ENCODE results near the gene FAM83C. TPM values are rescaled to one million over a fixed set of nuclear protein-coding genes. Genes with fewer than 3 reads are reported as not detected.

Gene FAM83C
- total and polyA plus RNA-seq, 9 of the 15 experiments (the other 6 are each of a cell fraction or from before 2014, with no cell fraction given) = not detected

DNA sequence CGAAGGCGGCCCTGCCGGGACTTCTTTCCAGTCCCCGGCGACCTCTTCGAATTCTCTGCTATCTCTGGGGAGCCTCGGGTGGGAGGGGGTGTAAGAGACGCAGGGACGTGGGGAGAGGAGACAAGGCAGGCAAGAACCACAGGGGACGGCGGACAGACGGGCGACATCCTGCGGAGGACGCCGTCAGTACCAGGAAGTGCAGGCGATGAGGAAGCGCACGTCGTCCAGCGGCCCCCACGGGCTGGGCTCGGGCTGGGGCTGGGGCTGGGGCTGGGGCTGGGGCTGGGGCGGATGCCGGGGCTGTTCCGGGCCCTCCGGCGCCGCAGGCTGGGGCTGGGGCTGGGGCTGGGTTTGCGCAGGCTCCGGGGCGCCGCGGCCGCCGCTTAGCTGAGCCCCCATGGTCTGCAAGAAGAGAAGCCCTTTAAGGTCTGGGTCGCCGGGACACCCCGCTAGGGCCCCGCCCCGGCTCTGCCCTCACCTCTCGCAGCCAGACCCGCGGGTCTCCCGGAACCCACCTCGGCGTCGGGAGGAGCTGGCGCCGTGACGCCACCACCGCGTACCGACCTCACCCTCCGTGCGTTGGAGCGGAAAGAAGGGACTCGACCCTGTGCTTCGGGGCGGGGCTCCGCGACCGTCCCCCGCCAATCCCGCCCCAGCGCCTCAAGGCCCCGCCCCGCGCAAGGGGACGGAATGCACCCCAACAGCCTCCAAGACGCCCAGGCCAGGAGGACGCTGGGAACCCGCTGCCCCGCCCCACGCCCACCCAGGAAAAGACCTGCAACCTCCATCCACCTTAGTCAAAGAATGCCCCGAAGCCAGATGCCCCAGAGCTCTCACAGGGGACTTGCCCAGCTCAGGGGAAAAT is 14.5 kb downstream of the FAM83C start, which contains the start of gene MMP24OS (continued):
- TF ChIP-seq, protein P1, sequence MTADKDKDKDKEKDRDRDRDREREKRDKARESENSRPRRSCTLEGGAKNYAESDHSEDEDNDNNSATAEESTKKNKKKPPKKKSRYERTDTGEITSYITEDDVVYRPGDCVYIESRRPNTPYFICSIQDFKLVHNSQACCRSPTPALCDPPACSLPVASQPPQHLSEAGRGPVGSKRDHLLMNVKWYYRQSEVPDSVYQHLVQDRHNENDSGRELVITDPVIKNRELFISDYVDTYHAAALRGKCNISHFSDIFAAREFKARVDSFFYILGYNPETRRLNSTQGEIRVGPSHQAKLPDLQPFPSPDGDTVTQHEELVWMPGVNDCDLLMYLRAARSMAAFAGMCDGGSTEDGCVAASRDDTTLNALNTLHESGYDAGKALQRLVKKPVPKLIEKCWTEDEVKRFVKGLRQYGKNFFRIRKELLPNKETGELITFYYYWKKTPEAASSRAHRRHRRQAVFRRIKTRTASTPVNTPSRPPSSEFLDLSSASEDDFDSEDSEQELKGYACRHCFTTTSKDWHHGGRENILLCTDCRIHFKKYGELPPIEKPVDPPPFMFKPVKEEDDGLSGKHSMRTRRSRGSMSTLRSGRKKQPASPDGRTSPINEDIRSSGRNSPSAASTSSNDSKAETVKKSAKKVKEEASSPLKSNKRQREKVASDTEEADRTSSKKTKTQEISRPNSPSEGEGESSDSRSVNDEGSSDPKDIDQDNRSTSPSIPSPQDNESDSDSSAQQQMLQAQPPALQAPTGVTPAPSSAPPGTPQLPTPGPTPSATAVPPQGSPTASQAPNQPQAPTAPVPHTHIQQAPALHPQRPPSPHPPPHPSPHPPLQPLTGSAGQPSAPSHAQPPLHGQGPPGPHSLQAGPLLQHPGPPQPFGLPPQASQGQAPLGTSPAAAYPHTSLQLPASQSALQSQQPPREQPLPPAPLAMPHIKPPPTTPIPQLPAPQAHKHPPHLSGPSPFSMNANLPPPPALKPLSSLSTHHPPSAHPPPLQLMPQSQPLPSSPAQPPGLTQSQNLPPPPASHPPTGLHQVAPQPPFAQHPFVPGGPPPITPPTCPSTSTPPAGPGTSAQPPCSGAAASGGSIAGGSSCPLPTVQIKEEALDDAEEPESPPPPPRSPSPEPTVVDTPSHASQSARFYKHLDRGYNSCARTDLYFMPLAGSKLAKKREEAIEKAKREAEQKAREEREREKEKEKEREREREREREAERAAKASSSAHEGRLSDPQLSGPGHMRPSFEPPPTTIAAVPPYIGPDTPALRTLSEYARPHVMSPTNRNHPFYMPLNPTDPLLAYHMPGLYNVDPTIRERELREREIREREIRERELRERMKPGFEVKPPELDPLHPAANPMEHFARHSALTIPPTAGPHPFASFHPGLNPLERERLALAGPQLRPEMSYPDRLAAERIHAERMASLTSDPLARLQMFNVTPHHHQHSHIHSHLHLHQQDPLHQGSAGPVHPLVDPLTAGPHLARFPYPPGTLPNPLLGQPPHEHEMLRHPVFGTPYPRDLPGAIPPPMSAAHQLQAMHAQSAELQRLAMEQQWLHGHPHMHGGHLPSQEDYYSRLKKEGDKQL (CRISPR knock-in tag; IDR thresholded peaks at IDR 0.05; ENCODE audit: borderline replicate concordance) = no peak
- TF ChIP-seq E2F3 (CRISPR knock-in tag; IDR thresholded peaks at IDR 0.05) = no peak
- no peak for TF ChIP-seq LCOR (CRISPR knock-in tag; IDR thresholded peaks at IDR 0.05)
- TF ChIP-seq BMI1 (IDR thresholded peaks at IDR 0.05; ENCODE audit: low read length) = no peak
- peak; percentile 94 for TF ChIP-seq ELF1 (tag; IDR thresholded peaks at IDR 0.05)
- TF ChIP-seq, protein P2, sequence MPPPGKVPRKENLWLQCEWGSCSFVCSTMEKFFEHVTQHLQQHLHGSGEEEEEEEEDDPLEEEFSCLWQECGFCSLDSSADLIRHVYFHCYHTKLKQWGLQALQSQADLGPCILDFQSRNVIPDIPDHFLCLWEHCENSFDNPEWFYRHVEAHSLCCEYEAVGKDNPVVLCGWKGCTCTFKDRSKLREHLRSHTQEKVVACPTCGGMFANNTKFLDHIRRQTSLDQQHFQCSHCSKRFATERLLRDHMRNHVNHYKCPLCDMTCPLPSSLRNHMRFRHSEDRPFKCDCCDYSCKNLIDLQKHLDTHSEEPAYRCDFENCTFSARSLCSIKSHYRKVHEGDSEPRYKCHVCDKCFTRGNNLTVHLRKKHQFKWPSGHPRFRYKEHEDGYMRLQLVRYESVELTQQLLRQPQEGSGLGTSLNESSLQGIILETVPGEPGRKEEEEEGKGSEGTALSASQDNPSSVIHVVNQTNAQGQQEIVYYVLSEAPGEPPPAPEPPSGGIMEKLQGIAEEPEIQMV (tag; conservative IDR thresholded peaks at IDR 0.05; ENCODE audit: low read depth) = no peak
- TF ChIP-seq EP400 (IDR thresholded peaks at IDR 0.05) = peak; percentile 30; the same call in 1 of the 2 replicates
- TF ChIP-seq SUPT5H (IDR thresholded peaks at IDR 0.05) = peak; percentile 84
- TF ChIP-seq MAFK (IDR thresholded peaks at IDR 0.05; ENCODE audit: low read length) = no peak
- TF ChIP-seq, protein P3, sequence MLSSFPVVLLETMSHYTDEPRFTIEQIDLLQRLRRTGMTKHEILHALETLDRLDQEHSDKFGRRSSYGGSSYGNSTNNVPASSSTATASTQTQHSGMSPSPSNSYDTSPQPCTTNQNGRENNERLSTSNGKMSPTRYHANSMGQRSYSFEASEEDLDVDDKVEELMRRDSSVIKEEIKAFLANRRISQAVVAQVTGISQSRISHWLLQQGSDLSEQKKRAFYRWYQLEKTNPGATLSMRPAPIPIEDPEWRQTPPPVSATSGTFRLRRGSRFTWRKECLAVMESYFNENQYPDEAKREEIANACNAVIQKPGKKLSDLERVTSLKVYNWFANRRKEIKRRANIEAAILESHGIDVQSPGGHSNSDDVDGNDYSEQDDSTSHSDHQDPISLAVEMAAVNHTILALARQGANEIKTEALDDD (IDR thresholded peaks at IDR 0.05) = no peak
- 0 out of 2 replicates have a peak, but pooled peaks have one; percentile 32 for TF ChIP-seq ETS1 (conservative IDR thresholded peaks at IDR 0.05; ENCODE audit: control insufficient read depth, low read depth, low read length)
- TF ChIP-seq, protein P4, sequence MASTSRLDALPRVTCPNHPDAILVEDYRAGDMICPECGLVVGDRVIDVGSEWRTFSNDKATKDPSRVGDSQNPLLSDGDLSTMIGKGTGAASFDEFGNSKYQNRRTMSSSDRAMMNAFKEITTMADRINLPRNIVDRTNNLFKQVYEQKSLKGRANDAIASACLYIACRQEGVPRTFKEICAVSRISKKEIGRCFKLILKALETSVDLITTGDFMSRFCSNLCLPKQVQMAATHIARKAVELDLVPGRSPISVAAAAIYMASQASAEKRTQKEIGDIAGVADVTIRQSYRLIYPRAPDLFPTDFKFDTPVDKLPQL (IDR thresholded peaks at IDR 0.05; ENCODE audit: extremely low read depth, insufficient read length) = no peak
- 0 out of 2 replicates have a peak, but pooled peaks have one; percentile 32 for TF ChIP-seq ZNF263 (CRISPR knock-in tag; IDR thresholded peaks at IDR 0.05; ENCODE audit: borderline replicate concordance)
- TF ChIP-seq WHSC1 (IDR thresholded peaks at IDR 0.05; ENCODE audit: low read length) = no peak
- TF ChIP-seq SNAPC5 (CRISPR knock-in tag; IDR thresholded peaks at IDR 0.05) = no peak
- no peak for TF ChIP-seq EZH2 (IDR thresholded peaks at IDR 0.05; ENCODE audit: borderline replicate concordance, low read depth, low read length)
- TF ChIP-seq ZFP1 (CRISPR knock-in tag; IDR thresholded peaks at IDR 0.05) = no peak
- TF ChIP-seq CTBP1 (IDR thresholded peaks at IDR 0.05; ENCODE audit: borderline replicate concordance) = no peak
